Astrocyte (in vitro differentiated cells and primary cell): ENCODE data around the gene OR13A1. TPM values are rescaled to one million over a fixed set of nuclear protein-coding genes. Genes with fewer than 3 reads are reported as not detected.
"Not testable (repeated sequence)": the region's sequence is repeated elsewhere in the genome, so short reads cannot be mapped to it uniquely, and the experiment has no call there.

ENCODE experiments used
- DNase-seq: peaks from one replicate; pipeline ENCODE4 v3.0.0-alpha.2; 2010; ENCODE audit warnings: low read depth
- FAIRE-seq: peaks from 2 replicates; lab custom pipeline; 2011; peaks lifted over from hg19 to GRCh38; lab: Jason Lieb, UNC
- H2AFZ ChIP-seq: 2 replicates; pipeline ENCODE4 v1.6.0; 2012; ENCODE audit warnings: low read depth, low read length, inconsistent platforms
- H3K27ac ChIP-seq: 2 replicates; pipeline ENCODE4 v1.5.1; 2011; ENCODE audit warnings: low read depth, low read length, inconsistent platforms
- H3K27me3 ChIP-seq: 2 replicates; pipeline ENCODE4 v1.6.0; 2011; ENCODE audit warnings: low read length, inconsistent platforms; ENCODE audit not compliant: insufficient read depth
- H3K36me3 ChIP-seq: 2 replicates; pipeline ENCODE4 v1.5.1; 2011; ENCODE audit warnings: low read length, inconsistent platforms; ENCODE audit not compliant: insufficient read depth
- H3K4me1 ChIP-seq: 2 replicates; pipeline ENCODE4 v1.5.1; 2011; ENCODE audit warnings: low read length, inconsistent platforms; ENCODE audit not compliant: insufficient read depth
- H3K4me2 ChIP-seq: 2 replicates; pipeline ENCODE4 v1.6.0; 2012; ENCODE audit warnings: low read length, inconsistent platforms
- H3K4me3 ChIP-seq: 2 replicates; pipeline ENCODE4 v1.5.1; 2011; ENCODE audit warnings: low read depth, mild to moderate bottlenecking, low read length, inconsistent platforms; ENCODE audit not compliant: insufficient read depth
- H3K79me2 ChIP-seq: 2 replicates; pipeline ENCODE4 v1.6.0; 2012; ENCODE audit warnings: mild to moderate bottlenecking, low read length, inconsistent platforms; ENCODE audit not compliant: insufficient read depth
- H3K9ac ChIP-seq: 2 replicates; pipeline ENCODE4 v1.6.0; 2012; ENCODE audit warnings: mild to moderate bottlenecking, low read length, inconsistent platforms
- H3K9me3 ChIP-seq: 2 replicates; pipeline ENCODE4 v1.5.1; 2012; ENCODE audit warnings: low read depth, mild to moderate bottlenecking, low read length, inconsistent platforms; ENCODE audit not compliant: insufficient read depth
- H4K20me1 ChIP-seq: 2 replicates; pipeline ENCODE4 v1.6.0; 2012; ENCODE audit warnings: low read length, inconsistent platforms; ENCODE audit not compliant: insufficient read depth
- H3K27ac Mint-ChIP-seq: one replicate; pipeline ENCODE4 v1.8.0; 2021; ENCODE audit warnings: mild to moderate bottlenecking, mixed read lengths; ENCODE audit not compliant: unreplicated experiment
- H3K27me3 Mint-ChIP-seq: one replicate; pipeline ENCODE4 v1.8.0; 2021; ENCODE audit warnings: low read depth, mixed read lengths; ENCODE audit not compliant: unreplicated experiment
- H3K36me3 Mint-ChIP-seq: one replicate; pipeline ENCODE4 v1.8.0; 2021; ENCODE audit warnings: low read depth, mixed read lengths; ENCODE audit not compliant: unreplicated experiment
- H3K4me1 Mint-ChIP-seq: one replicate; pipeline ENCODE4 v1.8.0; 2021; ENCODE audit warnings: low read depth, mixed read lengths; ENCODE audit not compliant: unreplicated experiment
- H3K4me3 Mint-ChIP-seq: one replicate; pipeline ENCODE4 v1.8.0; 2021; ENCODE audit warnings: mild to moderate bottlenecking, moderate library complexity, mixed read lengths; ENCODE audit not compliant: unreplicated experiment
- H3K9me3 Mint-ChIP-seq: one replicate; pipeline ENCODE4 v1.8.0; 2021; ENCODE audit warnings: mild to moderate bottlenecking, mixed read lengths; ENCODE audit not compliant: unreplicated experiment
- EZH2 ChIP-seq: IDR thresholded peaks from 2 replicates; pipeline ENCODE4 v1.6.1; 2012; ENCODE audit warnings: mild to moderate bottlenecking, low read length, inconsistent platforms; ENCODE audit not compliant: insufficient read depth
- total RNA-seq: library from RNA; stranded (reverse); gene quantifications from 2 replicates; pipeline ENCODE4 v1.2.1, GENCODE V29; 2021
- TF ChIP-seq, protein P1 (sequence below): IDR thresholded peaks from 2 replicates; pipeline ENCODE4 v1.5.1; 2011; ENCODE audit warnings: low read depth, mild to moderate bottlenecking, inconsistent platforms, low read length, moderate library complexity; ENCODE audit not compliant: insufficient read depth

Gene OR13A1
- total RNA-seq, 1 donor from 2014 or later = not detected

DNA sequence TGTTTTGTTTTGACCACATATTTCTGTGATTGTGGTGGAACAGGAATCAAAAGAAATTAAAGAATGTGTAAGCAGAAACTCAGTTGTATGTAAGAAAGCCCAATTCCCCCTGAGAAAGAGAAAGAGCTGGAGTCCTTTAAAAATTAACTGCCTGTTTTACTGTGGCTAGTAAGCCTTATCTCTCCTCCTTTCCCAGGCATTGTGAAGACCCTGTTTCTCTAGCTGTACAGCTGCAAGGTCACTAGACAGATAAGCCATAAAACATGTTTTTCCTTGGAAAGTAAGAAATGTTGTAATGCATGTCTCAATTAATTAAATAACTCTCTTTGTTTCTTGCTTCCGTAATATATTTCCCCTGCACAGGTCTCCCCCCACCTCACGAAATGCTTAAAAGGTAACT lies 53.5 kb downstream of the OR13A1 start:
- peaks cover 3% of the 10 kb centered on the region for H3K27me3 Mint-ChIP-seq
- no peaks in the 10 kb centered on the region for H3K4me1 Mint-ChIP-seq
- H3K9me3 ChIP-seq = no peaks in the 10 kb centered on the region
- no peak for DNase-seq
- no peaks in the 10 kb centered on the region for H4K20me1 ChIP-seq
- H3K79me2 ChIP-seq = no peaks in the 10 kb centered on the region
- no peak for TF ChIP-seq EZH2
- TF ChIP-seq, protein P1, sequence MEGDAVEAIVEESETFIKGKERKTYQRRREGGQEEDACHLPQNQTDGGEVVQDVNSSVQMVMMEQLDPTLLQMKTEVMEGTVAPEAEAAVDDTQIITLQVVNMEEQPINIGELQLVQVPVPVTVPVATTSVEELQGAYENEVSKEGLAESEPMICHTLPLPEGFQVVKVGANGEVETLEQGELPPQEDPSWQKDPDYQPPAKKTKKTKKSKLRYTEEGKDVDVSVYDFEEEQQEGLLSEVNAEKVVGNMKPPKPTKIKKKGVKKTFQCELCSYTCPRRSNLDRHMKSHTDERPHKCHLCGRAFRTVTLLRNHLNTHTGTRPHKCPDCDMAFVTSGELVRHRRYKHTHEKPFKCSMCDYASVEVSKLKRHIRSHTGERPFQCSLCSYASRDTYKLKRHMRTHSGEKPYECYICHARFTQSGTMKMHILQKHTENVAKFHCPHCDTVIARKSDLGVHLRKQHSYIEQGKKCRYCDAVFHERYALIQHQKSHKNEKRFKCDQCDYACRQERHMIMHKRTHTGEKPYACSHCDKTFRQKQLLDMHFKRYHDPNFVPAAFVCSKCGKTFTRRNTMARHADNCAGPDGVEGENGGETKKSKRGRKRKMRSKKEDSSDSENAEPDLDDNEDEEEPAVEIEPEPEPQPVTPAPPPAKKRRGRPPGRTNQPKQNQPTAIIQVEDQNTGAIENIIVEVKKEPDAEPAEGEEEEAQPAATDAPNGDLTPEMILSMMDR = no peak
- H2AFZ ChIP-seq = no peak overlapping the region
- H3K36me3 Mint-ChIP-seq = no peaks in the 10 kb centered on the region
- no peak overlapping the region for H3K27ac Mint-ChIP-seq
- no peaks in the 10 kb centered on the region for H3K36me3 ChIP-seq
- H3K4me1 ChIP-seq = no peaks in the 10 kb centered on the region
- no peak for FAIRE-seq
- H3K27me3 ChIP-seq = no peaks in the 10 kb centered on the region
- H3K4me3 ChIP-seq = no peak overlapping the region
- no peak overlapping the region for H3K9ac ChIP-seq
- no peak overlapping the region for H3K27ac ChIP-seq
- H3K4me2 ChIP-seq = no peak overlapping the region
- H3K9me3 Mint-ChIP-seq = no peaks in the 10 kb centered on the region
- no peak overlapping the region for H3K4me3 Mint-ChIP-seq

DNA sequence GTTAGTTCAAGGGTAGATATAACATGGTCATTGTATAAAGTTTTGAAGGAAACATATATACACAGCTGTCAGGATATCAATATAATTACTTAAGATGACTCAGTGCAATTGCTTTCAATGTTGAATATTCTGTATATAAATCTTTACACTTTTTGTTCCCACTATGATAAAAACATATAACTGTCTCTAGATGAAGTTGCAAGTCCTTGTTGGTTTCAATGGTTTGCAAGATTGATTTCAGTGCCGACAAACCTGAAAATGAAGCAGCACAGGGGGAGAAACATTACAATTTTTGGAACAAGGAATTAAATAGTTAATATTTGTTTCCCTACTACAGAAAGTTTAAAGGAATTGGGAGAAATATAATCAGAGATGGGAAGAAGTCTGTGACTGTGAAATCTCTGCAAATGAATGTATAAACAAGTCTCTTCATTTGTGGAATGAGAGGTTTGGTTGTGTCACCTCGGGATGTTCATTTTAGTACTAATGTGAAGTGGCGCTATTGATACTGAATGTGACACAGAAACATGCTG lies 54.1 kb downstream of the OR13A1 start:
- Histone ChIP-seq H2AFZ (no peak overlapping the region), H3K9me3 (no peaks in the 10 kb centered on the region), H3K4me2 (no peak overlapping the region), H3K27ac (no peak overlapping the region), H3K36me3 (no peaks in the 10 kb centered on the region), H3K27me3 (no peaks in the 10 kb centered on the region), H3K4me3 (no peak overlapping the region), H4K20me1 (no peaks in the 10 kb centered on the region), H3K9ac (no peak overlapping the region), H3K79me2 (no peaks in the 10 kb centered on the region), H3K4me1 (no peaks in the 10 kb centered on the region)
- H3K9me3 Mint-ChIP-seq = no peaks in the 10 kb centered on the region
- no peak overlapping the region for H3K4me3 Mint-ChIP-seq
- TF ChIP-seq, protein P1 = no peak
- TF ChIP-seq EZH2 = no peak
- FAIRE-seq (no peak), DNase-seq (no peak)
- H3K27me3 Mint-ChIP-seq = peaks cover 3% of the 10 kb centered on the region
- no peak overlapping the region for H3K27ac Mint-ChIP-seq
- H3K4me1 Mint-ChIP-seq = no peaks in the 10 kb centered on the region
- H3K36me3 Mint-ChIP-seq = no peaks in the 10 kb centered on the region

DNA sequence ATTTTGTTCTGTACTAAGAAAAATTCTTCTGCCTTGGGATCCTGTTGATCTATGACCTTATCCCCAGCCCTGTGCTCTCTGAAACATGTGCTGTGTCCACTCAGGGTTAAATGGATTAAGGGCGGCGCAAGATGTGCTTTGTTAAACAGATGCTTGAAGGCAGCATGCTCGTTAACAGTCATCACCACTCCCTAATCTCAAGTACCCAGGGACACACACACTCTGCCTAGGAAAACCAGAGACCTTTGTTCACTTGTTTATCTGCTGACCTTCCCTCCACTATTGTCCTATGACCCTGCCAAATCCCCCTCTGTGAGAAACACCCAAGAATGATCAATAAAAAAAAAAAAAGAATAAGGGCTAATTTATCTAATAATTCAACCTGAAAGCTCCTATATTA lies 54.8 kb downstream of the OR13A1 start:
- not testable (repeated sequence) for H4K20me1 ChIP-seq, H3K27ac Mint-ChIP-seq, H3K27me3 ChIP-seq, H3K9me3 ChIP-seq, FAIRE-seq, H2AFZ ChIP-seq, H3K4me2 ChIP-seq, H3K79me2 ChIP-seq, H3K27ac ChIP-seq, DNase-seq, H3K9me3 Mint-ChIP-seq, H3K4me3 ChIP-seq, H3K36me3 Mint-ChIP-seq, H3K4me3 Mint-ChIP-seq, H3K4me1 ChIP-seq, H3K36me3 ChIP-seq, H3K4me1 Mint-ChIP-seq, H3K27me3 Mint-ChIP-seq, H3K9ac ChIP-seq

DNA sequence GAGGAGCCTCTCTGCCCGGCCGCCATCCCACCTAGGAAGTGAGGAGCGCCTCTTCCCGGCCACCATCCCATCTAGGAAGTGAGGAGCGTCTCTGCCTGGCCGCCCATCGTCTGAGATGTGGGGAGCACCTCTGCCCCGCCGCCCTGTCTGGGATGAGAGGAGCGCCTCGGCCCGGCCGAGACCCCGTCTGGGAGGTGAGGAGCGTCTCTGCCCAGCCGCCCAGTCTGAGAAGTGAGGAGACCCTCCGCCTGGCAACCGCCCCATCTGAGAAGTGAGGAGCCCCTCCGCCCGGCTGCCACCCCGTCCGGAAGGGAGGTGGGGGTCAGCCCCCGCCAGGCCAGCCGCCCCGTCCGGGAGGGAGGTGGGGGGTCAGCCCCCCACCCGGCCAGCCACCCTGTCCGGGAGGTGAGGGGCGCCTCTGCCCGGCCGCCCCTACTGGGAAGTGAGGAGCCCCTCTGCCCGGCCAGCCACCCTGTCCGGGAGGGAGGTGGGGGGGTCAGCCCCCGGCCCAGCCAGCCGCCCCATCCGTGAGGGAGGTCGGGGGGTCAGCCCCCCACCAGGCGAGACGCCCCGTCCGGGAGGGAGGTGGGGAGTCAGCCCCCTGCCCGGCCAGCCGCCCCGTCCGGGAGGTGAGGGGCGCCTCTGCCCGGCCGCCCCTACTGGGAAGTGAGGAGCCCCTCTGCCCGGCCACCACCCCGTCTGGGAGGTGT lies 55.5 kb downstream of the OR13A1 start:
- H4K20me1 ChIP-seq, H3K79me2 ChIP-seq, DNase-seq, H3K4me1 Mint-ChIP-seq, H3K4me1 ChIP-seq, H3K9me3 Mint-ChIP-seq, H3K4me2 ChIP-seq, H3K4me3 ChIP-seq, H3K9ac ChIP-seq, H3K27ac Mint-ChIP-seq, H3K27me3 Mint-ChIP-seq, FAIRE-seq, H3K27ac ChIP-seq, H3K36me3 Mint-ChIP-seq, H3K9me3 ChIP-seq, H3K27me3 ChIP-seq, H2AFZ ChIP-seq, H3K36me3 ChIP-seq, H3K4me3 Mint-ChIP-seq: not testable (repeated sequence)
